DOHH2 (cell line): ENCODE measurements around the gene SOX8.

ENCODE experiments used
- EZH2phosphoT487 ChIP-seq: fragments of 200-600 bp; sonication (generic); IDR thresholded peaks from 2 replicates; pipeline ENCODE4 v1.6.1; 2017; ENCODE audit warnings: borderline replicate concordance, mild to moderate bottlenecking, antibody characterized with exemption, low read length, moderate library complexity, mixed read lengths
- TF ChIP-seq, protein P1 (sequence below): fragments of 200-600 bp; sonication (generic); IDR thresholded peaks from one replicate; pipeline ENCODE4 v1.5.1; 2014; ENCODE audit warnings: antibody characterized with exemption, mild to moderate bottlenecking, low read depth, low read length; ENCODE audit not compliant: poor library complexity, severe bottlenecking

DNA sequence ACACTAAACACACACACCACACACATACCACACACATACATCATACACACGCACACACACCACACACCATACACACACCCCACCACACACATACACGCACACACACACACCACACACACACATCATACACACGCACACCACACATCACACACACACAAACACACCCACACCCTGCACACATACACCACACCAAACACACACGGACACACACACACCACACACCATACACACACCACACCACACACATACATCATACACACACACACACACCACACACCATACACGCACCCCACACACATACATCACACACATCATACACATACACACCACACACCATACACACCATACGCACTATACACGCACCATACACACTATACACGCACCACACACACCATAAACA, 3.7 kb upstream of the SOX8 start:
- TF ChIP-seq, protein P1, sequence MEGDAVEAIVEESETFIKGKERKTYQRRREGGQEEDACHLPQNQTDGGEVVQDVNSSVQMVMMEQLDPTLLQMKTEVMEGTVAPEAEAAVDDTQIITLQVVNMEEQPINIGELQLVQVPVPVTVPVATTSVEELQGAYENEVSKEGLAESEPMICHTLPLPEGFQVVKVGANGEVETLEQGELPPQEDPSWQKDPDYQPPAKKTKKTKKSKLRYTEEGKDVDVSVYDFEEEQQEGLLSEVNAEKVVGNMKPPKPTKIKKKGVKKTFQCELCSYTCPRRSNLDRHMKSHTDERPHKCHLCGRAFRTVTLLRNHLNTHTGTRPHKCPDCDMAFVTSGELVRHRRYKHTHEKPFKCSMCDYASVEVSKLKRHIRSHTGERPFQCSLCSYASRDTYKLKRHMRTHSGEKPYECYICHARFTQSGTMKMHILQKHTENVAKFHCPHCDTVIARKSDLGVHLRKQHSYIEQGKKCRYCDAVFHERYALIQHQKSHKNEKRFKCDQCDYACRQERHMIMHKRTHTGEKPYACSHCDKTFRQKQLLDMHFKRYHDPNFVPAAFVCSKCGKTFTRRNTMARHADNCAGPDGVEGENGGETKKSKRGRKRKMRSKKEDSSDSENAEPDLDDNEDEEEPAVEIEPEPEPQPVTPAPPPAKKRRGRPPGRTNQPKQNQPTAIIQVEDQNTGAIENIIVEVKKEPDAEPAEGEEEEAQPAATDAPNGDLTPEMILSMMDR, result no peak
- TF ChIP-seq EZH2phosphoT487, result no peak
